GM12872 (cell line): ENCODE results near the gene FREM2.

Experiments
- CTCF ChIP-seq: IDR thresholded peaks from 3 replicates; pipeline ENCODE4 v1.5.1; 2011; ENCODE audit warnings: low read depth, mild to moderate bottlenecking, low read length, moderate library complexity; ENCODE audit not compliant: insufficient read depth

FREM2 gene

GRCh38 chr13:38784036-38784880 is 97.4 kb downstream of the FREM2 start:
- no peak for TF ChIP-seq CTCF

- no peak for TF ChIP-seq CTCF
Measured at GRCh38 chr13:38785042-38785441, 98.2 kb downstream of the FREM2 start.

GRCh38 chr13:38785490-38785889 is 98.6 kb downstream of the FREM2 start:
- TF ChIP-seq CTCF, result no peak

GRCh38 chr13:38787550-38787949 is 100.7 kb downstream of the FREM2 start:
- TF ChIP-seq CTCF, result no peak

- TF ChIP-seq CTCF, result no peak
Measured at GRCh38 chr13:38796890-38797289, 110.0 kb downstream of the FREM2 start.

GRCh38 chr13:38803531-38803930 is 116.7 kb downstream of the FREM2 start:
- TF ChIP-seq CTCF, result no peak

- no peak for TF ChIP-seq CTCF
Measured at GRCh38 chr13:38804061-38804460, 117.2 kb downstream of the FREM2 start.
